Cardiac septum (tissue), 1 donor: ENCODE measurements around the gene TLCD2. TPM values are rescaled to one million over a fixed set of nuclear protein-coding genes. Genes with fewer than 3 reads are reported as not detected.
A peak's percentile ranks its signal among the peaks of the same experiment; 100 is the strongest.
"Not testable (repeated sequence)": the region's sequence is repeated elsewhere in the genome, so short reads cannot be mapped to it uniquely, and the experiment has no call there.

Source experiments
- DNase-seq: peaks from one replicate; pipeline ENCODE4 v3.0.0-alpha.2; 2020; ENCODE audit warnings: low spot score
- intact Hi-C: fragments of 100-400 bp; cut with DNase I; formaldehyde crosslinking; loops from one replicate; pipeline ENCODE4 v1.14.0; 2022
- long read RNA-seq: library from polyadenylated mRNA; unstranded; transcript quantifications from one replicate; pipeline ENCODE4 v2.0.0, GENCODE V29; 2021
- total RNA-seq: library from RNA; stranded (reverse); fragmentation: NEBNext Ultra II Directional; extraction: Animal tissue kit (Norgen Biotek cat#: 25700); gene quantifications from one replicate; pipeline ENCODE4 v1.2.1, GENCODE V29; 2021
- donor health status: DM: no; HTN: no; CAD: no.

TLCD2 gene
- total RNA-seq, result 2.6 TPM
- long read RNA-seq, partial matches to known transcripts, result 0 of 3 reads
- long read RNA-seq, other reads (novel, unspliced or antisense), result 3 of 3 reads

GRCh38 chr17:1709971-1710806, at the start of gene TLCD2:
TLCD2 (minus strand) TSS chr17:1710377; CDS start chr17:1710242, 135 bp downstream.
- intact Hi-C loops, result loop anchor here (10.0 kb wide), 1 partner anchor 315 kb away; the partner anchor contains the start of gene RTN4RL1
- DNase-seq, result peak; percentile 87

- no peak for DNase-seq
- intact Hi-C loops, result no loop called here
These were observed 49.4 kb upstream of the TLCD2 start for GRCh38 chr17:1759529-1759928.

DNA sequence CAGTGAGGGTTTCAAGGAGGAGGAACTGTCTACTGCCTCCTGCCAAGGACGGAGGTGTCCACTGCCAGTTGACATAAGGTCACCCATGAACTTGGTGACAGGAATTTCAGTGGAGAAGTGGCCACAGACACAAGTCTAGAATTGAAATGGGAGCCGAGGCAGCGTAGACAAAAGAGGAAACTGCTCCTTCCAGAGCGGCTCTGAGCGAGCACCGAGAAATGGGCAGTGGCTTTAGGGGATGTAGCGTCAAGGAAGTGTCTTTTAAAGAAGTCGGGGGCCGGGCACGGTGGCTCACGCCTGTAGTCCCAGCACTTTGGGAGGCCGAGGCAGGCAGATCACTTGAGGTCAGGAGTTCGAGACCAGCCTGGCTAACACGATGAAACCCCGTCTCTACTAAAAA, 48.6 kb upstream of the TLCD2 start:
- intact Hi-C loops, result no loop called here
- DNase-seq, result no peak

- intact Hi-C loops, result no loop called here
- DNase-seq, result no peak
These were observed 45.7 kb upstream of the TLCD2 start for GRCh38 chr17:1755827-1756262.

DNA sequence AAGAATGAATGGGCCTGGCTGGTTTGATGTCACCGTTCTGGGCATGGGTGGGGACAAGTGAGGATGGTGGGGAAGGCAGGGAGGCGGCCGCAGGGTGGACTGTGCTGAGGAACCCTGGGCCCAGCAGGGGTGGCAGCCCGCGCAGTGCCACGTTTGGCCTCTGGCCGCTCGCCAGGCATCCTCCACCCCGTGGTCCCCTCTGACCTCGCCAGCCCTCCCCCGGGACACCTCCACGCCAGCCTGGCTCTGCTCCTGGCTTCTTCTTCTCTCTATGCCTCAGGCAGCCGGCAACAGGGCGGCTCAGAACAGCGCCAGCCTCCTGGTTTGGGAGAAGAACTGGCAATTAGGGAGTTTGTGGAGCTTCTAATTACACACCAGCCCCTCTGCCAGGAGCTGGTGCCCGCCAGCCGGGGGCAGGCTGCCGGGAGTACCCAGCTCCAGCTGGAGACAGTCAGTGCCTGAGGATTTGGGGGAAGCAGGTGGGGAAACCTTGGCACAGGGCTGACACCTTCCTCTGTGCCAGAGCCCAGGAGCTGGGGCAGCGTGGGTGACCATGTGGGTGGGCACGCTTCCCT, 45.2 kb upstream of the TLCD2 start:
- intact Hi-C loops, result no loop called here
- DNase-seq, result no peak

GRCh38 chr17:1754430-1755112, 44.4 kb upstream of the TLCD2 start:
- DNase-seq, result no peak
- intact Hi-C loops, result no loop called here

DNA sequence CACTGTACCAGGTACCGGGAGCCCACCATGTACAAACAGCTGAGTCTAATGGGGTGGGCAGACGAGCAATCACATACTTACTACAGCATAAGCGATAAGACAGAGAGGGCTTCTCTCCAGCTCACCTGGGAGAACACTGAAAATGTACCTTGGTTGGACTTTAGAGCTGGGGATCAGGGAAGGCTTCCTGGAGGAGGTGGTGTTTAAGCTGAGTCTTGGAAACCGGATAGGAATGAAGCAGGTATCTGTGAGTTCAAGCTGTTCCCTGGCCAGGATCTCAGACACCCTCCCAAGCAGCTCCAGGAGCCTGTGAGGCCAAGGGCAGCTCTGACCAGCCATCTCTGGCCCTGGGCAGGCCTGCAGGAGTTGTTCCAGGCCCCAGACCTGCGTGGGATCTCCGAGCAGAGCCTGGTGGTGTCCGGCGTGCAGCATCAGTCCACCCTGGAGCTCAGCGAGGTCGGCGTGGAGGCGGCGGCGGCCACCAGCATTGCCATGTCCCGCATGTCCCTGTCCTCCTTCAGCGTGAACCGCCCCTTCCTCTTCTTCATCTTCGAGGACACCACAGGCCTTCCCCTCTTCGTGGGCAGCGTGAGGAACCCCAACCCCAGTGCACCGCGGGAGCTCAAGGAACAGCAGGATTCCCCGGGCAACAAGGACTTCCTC, 43.7 kb upstream of the TLCD2 start:
- intact Hi-C loops, result no loop called here
- no peak for DNase-seq

- intact Hi-C loops, result no loop called here
- DNase-seq, result no peak
These were observed 42.5 kb upstream of the TLCD2 start for GRCh38 chr17:1752425-1753262.

- DNase-seq, result no peak
- intact Hi-C loops, result no loop called here
These were observed 40.5 kb upstream of the TLCD2 start for GRCh38 chr17:1750628-1751027.

DNA sequence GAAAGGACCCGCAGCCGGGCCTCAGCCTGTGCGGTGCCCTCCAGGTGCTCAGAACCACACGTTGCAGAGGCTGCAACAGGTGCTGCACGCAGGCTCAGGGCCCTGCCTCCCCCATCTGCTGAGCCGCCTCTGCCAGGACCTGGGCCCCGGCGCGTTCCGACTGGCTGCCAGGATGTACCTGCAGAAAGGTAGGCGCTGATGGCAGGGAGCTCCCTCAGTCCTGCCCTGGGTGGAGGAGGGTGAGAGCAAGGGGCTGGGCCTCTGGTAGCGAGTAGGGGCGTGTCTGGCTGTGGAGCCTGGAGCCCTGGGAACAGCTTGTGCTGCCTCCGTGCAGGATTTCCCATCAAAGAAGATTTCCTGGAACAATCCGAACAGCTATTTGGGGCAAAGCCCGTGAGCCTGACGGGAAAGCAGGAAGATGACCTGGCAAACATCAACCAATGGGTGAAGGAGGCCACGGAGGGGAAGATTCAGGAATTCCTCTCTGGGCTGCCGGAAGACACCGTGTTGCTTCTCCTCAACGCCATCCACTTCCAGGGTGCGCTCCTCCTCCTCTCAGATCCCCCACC, 36.9 kb upstream of the TLCD2 start:
- intact Hi-C loops, result no loop called here
- no peak for DNase-seq

DNA sequence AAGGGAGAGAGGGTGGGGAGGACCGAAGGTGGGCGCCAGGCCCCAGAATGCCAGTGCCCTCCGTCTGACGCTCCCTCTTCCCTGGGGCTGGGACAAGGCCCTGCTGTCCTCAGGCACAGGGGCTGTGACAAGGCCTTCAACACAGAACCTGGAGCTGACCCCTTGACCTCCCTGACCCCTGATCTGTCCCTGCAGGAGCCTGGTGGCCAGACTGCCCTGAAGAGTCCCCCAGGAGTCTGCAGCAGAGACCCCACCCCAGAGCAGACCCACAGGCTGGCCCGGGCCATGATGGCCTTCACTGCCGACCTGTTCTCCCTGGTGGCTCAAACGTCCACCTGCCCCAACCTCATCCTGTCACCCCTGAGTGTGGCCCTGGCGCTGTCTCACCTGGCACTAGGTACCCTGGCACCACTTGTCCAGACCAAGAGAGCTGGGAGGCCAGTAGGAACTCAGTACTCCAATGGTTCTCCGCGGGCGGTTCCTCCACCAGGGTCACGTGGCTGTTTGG, 35.4 kb upstream of the TLCD2 start:
- intact Hi-C loops, result no loop called here
- DNase-seq, result no peak

GRCh38 chr17:1744551-1745512, 34.7 kb upstream of the TLCD2 start:
- intact Hi-C loops, result no loop called here
- DNase-seq, result no peak

- DNase-seq, result no peak
- intact Hi-C loops, result no loop called here
These were observed 32.9 kb upstream of the TLCD2 start for GRCh38 chr17:1743088-1743439.

DNA sequence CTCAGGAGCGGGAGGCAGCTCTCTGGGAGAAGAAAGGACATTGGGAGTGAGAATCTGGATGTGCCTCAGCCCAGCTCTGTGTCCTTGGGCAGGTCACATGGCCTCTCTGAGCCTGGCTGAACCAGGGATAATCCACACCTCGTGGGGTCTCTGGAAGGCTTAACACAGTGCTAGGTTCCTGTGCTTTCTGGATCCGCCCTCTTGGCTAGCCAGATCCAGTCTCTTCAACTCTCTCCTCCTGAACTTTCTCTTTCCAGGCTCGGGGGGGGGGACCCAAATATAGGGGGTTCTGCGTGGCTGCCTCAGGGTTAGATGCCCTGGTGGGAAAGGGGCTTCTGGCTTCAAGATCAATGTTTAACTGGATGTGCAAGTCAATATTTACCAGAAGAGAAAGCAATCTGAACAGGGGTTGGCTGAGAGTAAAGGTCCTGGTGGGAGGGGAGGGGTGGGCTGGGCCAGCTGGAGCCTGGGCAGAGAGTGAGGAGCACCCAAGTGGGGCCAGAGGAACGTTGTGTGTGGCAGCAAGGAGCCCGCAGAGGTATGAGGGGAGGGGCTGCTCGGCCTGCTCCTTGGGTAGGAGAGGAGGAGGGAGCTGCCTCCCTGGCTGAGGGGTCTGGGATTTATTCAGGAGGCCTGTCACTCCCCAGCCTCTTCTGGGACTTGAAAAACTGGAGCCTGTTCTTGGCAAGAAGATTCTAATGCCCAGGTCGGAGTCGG, 32.4 kb upstream of the TLCD2 start, which contains the start of gene SERPINF2:
Gene SERPINF2, plus strand, starts transcription at position 501 of the 717 bp plus-strand sequence. CDS start 2,125 bp downstream, outside the sequence.
- no peak for DNase-seq
- intact Hi-C loops, result no loop called here

GRCh38 chr17:1741899-1742298, 31.7 kb upstream of the TLCD2 start:
- intact Hi-C loops, DNase-seq: not testable (repeated sequence)

- DNase-seq, result no peak
- intact Hi-C loops, result no loop called here
These were observed 27.5 kb upstream of the TLCD2 start for GRCh38 chr17:1737531-1738291.
